ENCODE results near the gene BPI.
"Not testable (repeated sequence)": the region's sequence is repeated elsewhere in the genome, so short reads cannot be mapped to it uniquely, and the experiment has no call there.

Gene BPI

GRCh38 chr20:38278763-38279162 is 25.2 kb upstream of the BPI start:
- no peak for DNase-seq

- DNase-seq = not testable (repeated sequence)
These were observed 22.6 kb upstream of the BPI start for GRCh38 chr20:38281176-38281915.

- DNase-seq = no peak
These were observed 20.7 kb upstream of the BPI start for GRCh38 chr20:38283236-38283635.

- not testable (repeated sequence) for DNase-seq
These were observed 19.8 kb upstream of the BPI start for GRCh38 chr20:38284066-38284650.

GRCh38 chr20:38284893-38285444 is 19.0 kb upstream of the BPI start:
- DNase-seq = no peak

- no peak for DNase-seq
These were observed 17.1 kb upstream of the BPI start for GRCh38 chr20:38286586-38287531.

- DNase-seq = no peak
These were observed 12.8 kb upstream of the BPI start for GRCh38 chr20:38290829-38291814.

GRCh38 chr20:38291966-38292365 is 12.0 kb upstream of the BPI start:
- DNase-seq = peak; percentile 39 to 50

GRCh38 chr20:38293491-38294065 is 10.4 kb upstream of the BPI start:
- DNase-seq = no peak

- no peak for DNase-seq
These were observed 9.8 kb upstream of the BPI start for GRCh38 chr20:38294076-38294591.

GRCh38 chr20:38295811-38296210 is 8.1 kb upstream of the BPI start:
- no peak for DNase-seq

GRCh38 chr20:38296433-38296832 is 7.5 kb upstream of the BPI start:
- DNase-seq = no peak

GRCh38 chr20:38297916-38298674 is 5.9 kb upstream of the BPI start:
- no peak for DNase-seq

GRCh38 chr20:38298768-38299288 is 5.1 kb upstream of the BPI start:
- DNase-seq = peak; percentile 90 to 94

GRCh38 chr20:38299963-38300362 is 4.0 kb upstream of the BPI start:
- no peak for DNase-seq

- DNase-seq = no peak
These were observed 3.5 kb upstream of the BPI start for GRCh38 chr20:38300438-38300837.

- DNase-seq = no peak
These were observed 2.6 kb upstream of the BPI start for GRCh38 chr20:38301309-38301708.

GRCh38 chr20:38302786-38303185 is 1.2 kb upstream of the BPI start:
- no peak for DNase-seq

GRCh38 chr20:38304845-38305447 is 990 bp downstream of the BPI start:
- DNase-seq = peak; percentile 48 to 50

- no peak for DNase-seq
These were observed 1.6 kb downstream of the BPI start for GRCh38 chr20:38305541-38305940.

Measured in Kasumi-1 (cell line).